Activated CD8-positive, alpha-beta memory T cell treated with anti-CD3 and anti-CD28 coated beads for 48 hours (primary cell): ENCODE results near the gene SYNGR4.
A peak's percentile ranks its signal among the peaks of the same experiment; 100 is the strongest.

Experiments used
- DNase-seq, 3 experiments: peaks; one replicate each; pipeline ENCODE4 v3.0.0-alpha.2; 2020; ENCODE audit warnings: low read depth in 2 of 3, low spot score in 2 of 3

Gene SYNGR4

DNA sequence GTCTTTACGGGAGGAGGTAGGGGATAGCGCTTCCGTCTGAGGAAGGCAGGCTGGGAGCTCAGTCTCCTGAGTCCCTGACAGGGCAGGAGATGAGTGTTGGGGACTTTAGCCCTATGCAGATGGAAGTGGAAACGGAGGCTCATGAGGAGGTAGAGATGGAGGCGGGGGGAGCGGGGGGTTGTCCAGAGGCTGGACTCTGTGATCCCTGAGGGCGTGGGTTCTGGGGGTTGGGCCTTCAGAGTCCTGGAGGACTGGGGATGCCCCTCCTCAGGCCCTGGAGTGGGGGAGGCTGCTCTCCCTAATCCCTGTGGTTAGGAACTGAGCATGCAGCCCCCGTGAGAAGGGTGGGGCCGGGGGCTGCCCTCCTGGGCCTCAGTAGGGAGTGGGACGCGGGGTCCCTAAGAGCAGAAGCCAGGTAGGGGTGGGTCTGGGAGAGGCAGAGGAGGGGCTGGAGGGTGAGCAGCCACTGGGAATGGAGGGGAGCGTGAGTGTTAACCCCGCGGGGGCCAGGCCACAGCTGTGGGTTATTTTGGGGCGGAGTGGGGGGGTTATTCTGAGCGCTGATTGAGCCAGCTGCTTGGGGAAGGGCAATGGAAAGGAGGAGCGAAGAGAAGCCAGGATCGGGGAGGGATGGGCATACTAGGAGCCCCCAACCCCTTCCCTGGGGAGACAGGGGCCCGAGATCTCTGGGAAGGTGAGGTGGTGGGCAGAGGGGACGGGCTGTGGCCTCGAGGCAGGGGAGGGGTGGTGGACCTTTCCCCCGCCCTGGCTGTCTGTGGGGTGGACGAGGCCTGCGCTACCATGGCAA, 32.1 kb downstream of the SYNGR4 start:
- DNase-seq = no peak

DNA sequence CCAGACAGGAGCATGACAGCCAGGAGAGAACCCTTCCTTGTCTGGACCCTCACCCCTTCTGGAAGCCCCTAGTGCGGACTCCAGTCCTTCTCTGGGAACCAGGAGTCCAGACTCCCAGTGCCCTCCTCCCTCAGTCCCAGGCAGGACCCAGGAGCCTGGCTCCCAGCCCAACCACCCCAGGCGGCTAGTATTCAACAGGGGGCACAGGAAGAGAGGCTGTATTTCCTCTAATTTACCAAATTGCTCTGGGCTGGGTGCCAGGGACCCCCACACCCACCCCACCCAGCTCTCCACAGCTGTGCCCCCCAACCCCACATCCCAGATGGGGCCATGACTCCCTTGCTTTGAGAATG, 32.6 kb downstream of the SYNGR4 start:
- no peak for DNase-seq

DNA sequence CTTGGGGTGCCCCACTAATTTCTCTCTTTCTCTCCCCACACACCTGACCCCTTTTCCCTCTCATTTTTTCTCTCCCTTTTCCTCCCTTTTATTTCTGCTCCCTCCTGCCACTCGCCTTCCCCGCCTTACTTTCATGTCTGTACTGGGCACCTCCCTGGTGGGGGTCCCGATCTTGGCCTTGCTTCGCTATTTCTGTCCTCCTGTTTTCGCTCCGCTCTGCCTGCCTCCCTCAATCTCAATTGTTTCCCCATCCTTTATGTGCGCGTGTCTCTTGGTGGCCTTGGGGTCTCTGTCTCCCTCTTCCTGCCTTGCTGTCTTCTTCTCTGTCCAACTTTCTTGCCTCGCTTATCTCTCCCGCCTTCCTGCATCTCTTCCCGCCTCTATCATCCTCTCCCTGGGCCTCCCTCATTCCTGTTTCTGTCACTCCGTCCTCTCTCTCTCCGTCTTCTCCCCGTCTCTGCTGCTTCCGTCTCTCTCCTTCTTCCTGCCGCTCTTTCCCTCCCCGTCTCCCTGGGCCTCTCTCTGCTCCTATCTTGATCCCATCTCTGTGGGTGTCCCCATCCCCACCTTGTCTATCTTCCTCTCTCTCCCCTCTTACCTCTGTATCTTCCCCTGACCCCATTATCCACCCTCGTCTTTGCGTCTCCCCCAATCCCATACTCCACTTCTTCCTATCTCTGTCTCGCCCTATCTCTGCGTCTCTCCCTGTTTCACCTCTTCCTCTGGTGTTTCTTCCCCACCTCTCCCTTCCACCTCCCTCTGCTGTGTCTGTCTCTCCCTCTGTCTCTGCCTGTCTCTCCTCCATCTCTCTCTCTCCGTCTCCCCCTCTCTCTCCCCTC, 33.3 kb downstream of the SYNGR4 start:
- DNase-seq = no peak

DNA sequence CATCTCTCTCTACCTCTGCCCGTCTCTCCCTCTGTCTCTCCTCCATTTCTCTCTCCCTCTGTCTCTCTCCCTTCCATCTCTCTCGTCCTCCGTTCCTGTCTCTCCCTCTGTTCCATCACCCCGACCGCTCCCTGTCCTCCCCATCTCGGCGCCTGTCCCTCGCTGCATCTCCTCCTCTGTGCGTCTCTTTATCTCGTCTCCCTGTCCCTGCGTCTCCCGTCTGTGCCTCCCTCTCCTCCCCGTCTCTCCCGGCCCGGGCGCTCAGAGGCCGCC, 33.9 kb downstream of the SYNGR4 start:
- DNase-seq = no peak

GRCh38 chr19:48398375-48399235, 34.4 kb downstream of the SYNGR4 start:
- peak; percentile 73 to 88 (median 85) for DNase-seq

DNA sequence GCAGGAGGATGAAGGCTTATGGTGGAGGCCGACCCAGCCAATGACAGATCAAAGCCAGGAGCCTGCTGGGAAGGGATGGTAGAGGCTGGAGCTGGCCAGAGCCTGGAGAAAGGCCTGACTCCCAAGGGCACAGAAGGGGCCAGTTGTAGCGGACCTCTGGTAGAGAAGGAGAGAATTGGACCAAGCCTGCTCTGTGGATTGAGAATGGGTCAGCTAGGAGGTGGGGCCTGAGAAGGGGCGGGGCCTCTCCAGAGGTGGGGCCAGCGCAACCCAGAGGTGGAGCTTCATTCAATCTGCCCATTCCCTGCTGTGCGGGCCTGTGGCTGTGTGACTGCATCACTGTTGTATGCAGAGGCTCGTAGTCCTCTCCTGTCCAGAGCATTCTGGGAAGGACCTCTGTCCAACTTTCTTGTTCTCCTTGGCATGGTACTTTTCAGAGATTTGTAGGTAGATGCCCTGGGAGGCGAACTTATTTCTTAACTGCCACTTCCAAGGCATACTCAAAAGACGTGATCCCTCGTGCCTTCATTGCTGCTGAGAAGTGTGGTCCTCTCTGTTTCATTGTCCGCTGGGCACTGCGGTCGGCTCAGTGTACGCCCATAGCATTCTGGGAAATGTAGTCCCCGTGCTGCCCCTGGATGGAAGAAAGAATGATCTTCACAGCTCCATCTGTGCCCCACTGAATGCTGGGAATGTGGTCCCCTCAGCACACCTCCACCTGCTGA, 36.0 kb downstream of the SYNGR4 start:
- DNase-seq = no peak

GRCh38 chr19:48401287-48401686, 37.1 kb downstream of the SYNGR4 start:
- DNase-seq = no peak

- no peak for DNase-seq
Observed at GRCh38 chr19:48403606-48404005, 39.4 kb downstream of the SYNGR4 start.

DNA sequence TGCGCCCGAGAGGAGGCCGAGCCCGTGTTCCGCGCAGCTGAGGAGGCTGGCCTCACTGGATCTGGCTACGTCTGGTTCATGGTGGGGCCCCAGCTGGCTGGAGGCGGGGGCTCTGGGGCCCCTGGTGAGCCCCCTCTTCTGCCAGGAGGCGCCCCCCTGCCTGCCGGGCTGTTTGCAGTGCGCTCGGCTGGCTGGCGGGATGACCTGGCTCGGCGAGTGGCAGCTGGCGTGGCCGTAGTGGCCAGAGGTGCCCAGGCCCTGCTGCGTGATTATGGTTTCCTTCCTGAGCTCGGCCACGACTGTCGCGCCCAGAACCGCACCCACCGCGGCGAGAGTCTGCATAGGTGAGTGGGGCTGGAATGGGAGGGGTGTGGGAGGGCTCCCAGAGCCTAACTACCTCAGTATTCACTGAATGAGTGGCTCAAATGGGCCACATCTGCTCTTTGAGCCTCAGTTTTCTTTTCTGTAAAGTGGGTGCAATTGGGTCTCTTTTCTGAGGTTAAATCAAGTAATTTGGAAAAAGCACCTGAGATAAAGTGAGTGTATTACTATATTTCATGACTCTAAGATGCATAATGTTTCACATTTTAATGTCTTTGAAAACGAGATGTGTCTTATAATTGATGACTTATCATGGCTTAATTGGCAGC, 41.0 kb downstream of the SYNGR4 start:
- DNase-seq = no peak

DNA sequence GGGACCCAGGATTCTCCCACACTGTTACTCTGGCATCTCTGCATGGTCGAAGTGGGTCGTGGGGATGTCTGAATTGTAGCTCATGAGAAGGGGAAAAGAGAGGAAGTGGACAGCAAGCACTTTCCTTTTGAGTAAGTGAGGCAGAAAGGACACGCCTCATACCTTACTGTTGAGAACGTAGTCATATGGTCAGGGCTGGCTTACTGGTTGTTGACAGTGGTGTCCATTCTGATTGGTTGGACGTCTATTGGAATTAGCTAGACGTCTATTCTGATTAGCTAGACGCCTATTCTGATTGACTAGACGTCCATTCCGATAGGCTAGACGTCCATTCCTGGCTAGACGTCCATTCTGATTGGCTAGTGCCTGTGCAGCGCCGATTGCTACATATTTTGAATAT, 41.7 kb downstream of the SYNGR4 start:
- DNase-seq = no peak

- DNase-seq = no peak
Observed at GRCh38 chr19:48413879-48414587, 49.9 kb downstream of the SYNGR4 start.

DNA sequence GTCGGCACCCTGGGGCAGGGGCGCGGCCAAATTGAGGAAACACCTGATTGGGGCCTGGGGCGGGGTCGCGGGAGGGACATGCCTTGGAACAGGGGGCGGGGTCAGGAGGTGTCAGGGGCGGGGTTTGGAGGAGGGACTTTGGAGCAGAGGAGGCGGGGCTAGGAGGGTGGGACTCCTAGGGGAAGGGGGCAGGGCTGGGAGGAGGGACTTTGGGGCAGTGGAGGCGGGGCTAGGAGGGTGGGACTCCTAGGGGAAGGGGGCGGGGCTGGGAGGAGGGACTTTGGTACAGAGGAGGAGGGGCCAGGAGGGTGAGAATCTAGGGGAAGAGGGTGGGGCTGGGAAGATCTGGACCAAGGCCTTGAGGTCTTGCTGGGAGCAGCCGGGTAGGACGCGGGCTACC, 51.2 kb downstream of the SYNGR4 start:
- peak in 1 of 3 experiments; percentile 55 for DNase-seq

DNA sequence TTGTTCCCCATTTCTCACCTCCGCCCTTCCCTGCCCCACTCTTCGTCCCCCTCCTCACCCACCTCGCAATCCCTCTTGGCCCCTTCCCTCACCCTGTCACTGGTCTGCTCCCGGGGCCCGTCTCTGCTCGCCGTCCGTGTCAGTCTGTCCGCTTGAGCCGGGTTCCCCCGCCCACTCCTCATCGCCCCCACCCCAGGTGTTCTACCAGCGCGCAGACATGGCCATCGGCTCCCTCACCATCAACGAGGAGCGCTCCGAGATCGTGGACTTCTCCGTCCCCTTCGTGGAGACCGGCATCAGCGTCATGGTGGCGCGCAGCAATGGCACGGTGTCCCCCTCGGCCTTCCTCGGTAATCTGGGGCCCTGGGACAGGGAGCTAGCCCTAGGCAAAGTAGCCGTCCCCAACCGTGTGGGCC, 51.6 kb downstream of the SYNGR4 start:
- no peak for DNase-seq

- no peak for DNase-seq
Observed at GRCh38 chr19:48417421-48417820, 53.3 kb downstream of the SYNGR4 start.

DNA sequence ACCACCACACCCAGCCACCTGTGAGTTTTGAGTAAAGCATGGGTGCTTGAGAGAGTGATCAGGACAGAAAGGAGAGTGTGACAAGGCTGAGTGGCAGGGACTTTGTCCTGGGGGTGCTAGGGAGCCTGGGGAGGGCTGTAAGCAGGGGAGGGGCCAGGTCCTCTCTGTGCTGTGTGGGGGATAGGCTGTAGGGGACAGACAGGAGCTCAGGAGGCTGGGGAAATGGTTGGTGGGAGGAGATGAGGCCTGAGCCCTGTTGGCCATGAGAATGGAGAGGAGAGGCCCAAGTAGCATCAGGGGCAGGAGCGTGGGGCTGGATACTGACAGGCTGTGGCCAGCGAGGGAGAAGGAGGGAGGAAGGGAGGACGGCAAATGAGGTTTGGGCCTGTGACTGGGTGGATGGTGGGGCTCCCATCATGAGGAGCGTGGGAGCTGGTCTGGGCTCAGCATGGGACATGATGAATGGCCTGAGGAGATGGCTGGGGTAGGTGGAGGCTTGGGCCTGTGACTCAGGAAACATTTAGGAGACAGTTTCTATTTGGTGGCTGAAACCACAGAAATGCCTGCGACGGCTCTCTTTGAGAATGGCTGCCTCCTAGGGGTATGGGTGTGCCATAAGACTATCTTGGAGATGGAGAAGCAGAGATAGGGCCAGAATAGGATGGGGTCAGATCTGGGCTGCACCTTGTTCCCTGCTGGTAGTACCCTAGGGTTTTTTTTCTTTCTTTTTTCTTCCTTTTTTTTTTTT, 54.3 kb downstream of the SYNGR4 start:
- DNase-seq = no peak

DNA sequence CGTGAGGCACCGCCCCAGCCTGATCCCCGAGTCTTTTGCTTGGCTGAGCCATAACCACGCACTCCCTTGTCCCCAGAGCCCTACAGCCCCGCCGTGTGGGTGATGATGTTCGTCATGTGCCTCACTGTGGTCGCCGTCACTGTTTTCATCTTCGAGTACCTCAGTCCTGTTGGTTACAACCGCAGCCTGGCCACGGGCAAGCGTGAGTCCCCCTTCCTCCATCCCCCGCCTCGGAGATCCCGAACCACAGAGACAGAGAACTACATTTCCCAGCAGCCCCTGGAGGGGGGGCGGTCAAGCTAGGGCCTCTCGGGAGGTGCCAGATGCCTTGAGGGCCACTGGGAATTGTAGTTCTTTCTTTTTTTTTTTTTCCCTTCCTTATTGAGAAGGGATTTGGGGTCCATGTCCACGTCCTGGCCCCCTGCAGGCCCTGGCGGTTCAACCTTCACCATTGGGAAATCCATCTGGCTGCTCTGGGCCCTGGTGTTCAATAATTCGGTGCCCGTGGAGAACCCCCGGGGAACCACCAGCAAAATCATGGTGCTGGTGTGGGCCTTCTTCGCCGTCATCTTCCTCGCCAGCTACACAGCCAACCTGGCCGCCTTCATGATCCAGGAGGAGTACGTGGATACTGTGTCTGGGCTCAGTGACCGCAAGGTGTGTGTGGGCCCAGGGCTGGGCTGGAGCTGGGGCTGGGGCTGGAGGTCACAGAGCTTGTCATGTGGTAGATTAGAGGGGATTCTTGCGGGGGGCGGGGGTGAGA, 55.2 kb downstream of the SYNGR4 start:
- DNase-seq = peak; percentile 53 to 67 (median 57)

DNA sequence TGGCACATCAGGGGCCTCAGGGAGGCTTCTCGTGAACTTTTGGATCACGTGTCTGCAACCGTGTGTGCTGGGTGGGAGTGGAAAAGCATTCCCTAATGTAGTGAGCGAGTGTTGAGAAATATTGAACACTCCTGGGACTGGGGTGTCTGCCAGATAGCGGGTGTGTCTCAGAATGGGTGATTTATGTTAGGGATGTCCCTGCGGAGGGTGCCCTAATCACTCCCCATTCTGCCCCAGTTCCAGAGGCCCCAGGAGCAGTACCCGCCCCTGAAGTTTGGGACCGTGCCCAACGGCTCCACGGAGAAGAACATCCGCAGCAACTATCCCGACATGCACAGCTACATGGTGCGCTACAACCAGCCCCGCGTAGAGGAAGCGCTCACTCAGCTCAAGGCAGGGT, 57.4 kb downstream of the SYNGR4 start:
- no peak for DNase-seq

GRCh38 chr19:48424694-48425219, 60.6 kb downstream of the SYNGR4 start:
- no peak for DNase-seq
